ENCODE measurements around the gene ZBTB43. TPM values are rescaled to one million over a fixed set of nuclear protein-coding genes. Genes with fewer than 3 reads are reported as not detected.
A peak's percentile ranks its signal among the peaks of the same experiment; 100 is the strongest.

ZBTB43 gene
- total RNA-seq, 1 experiment from 2014 or later: 4.1 TPM

GRCh38 chr9:126827227-126827626, 22.4 kb downstream of the ZBTB43 start:
- no peak for DNase-seq (ENCODE audit: low read depth)

DNA sequence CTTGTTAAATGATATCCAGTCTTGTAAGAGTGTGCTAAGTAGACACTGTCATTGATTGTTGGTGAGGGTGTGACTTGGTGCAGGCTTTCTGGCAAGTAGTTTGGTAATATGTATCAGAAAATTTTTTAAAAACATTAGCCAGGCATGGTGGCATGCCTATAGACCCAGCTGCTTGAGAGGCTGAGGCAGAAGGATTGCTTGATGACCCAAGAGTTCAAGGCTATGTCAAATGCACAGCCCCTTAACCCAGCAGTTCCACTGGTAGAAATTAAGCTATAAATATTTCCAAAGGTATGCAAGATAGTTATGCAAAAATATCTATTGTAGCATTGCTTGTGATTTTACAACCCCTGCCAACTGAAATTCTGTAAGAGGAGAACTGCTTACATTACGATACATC, 24.2 kb downstream of the ZBTB43 start:
- no peak for DNase-seq (ENCODE audit: low read depth)

DNA sequence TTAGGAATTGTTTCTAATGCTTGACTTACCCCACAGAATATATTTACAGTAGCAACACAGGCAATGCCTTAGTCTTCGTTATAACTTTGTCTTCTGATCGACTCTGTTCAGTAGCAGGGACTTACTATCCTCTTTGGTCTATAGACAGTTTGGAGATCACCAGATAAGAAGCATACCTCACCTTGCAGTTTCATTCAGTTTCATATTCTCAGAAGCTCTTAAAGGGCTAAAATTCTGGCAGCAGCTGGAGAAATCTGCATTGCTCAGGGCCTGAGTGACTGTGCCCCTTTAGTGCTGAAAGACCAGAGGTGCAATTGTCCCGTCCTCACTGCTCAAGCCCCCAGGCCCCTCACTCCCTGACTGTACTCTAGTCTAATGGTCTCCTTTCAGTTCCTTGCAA, 26.0 kb downstream of the ZBTB43 start:
- DNase-seq (ENCODE audit: low read depth): no peak

GRCh38 chr9:126832440-126832839, 27.6 kb downstream of the ZBTB43 start:
- no peak for DNase-seq (ENCODE audit: low read depth)

DNA sequence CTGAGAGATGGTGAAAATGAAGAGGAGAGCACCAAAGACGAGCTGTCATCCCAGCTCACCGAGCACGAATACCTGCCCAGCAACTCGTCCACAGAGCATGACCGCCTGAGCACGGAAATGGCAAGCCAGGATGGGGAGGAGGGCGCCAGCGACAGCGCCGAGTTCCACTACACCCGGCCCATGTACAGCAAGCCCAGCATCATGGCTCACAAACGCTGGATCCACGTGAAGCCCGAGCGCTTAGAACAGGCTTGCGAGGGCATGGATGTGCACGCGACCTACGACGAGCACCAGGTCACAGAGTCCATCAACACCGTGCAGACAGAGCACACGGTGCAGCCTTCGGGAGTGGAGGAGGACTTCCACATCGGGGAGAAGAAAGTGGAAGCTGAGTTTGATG, 28.2 kb downstream of the ZBTB43 start:
- no peak for DNase-seq (ENCODE audit: low read depth)

- DNase-seq (ENCODE audit: low read depth): no peak
Measured at GRCh38 chr9:126833710-126834345, 29.0 kb downstream of the ZBTB43 start.

DNA sequence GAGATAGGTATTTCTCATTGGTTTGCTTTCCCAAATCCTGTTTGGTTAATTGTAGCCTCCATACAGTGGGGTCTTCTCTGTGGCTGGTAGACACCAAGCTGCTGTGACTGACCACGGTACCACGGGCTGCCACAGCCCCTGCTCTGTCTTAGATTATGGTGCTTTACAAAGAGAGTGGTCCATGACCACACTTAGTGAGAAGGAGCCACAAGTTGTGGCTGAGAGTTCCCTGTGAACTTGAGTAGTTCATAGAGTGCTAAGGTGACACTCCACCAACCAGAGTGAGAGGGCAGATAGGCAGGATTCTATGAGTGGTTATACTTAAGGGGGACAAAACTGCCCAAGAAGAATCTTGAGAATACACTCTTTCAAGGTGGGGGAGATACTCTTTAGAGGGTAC, 29.8 kb downstream of the ZBTB43 start:
- no peak for DNase-seq (ENCODE audit: low read depth)

DNA sequence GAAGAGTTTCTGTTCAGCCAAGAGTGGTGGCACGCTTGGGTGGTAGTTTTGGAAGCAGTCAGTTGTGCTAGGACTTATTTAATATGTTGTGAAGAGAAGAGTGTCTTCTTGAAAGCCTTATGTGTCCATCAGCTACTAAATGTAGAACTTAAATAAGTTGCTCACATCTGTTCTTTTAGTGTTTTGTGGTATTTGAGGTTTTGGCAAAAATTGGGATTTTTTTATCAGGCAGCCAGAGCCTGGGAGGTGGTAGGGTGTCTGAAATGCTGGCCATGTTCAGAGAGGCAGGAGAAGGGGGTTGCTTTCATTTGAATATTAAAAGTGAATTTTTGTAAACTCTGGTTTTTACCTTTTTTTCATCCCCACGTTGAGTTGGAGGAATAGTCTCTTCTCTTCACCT, 31.4 kb downstream of the ZBTB43 start:
- DNase-seq (ENCODE audit: low read depth): peak; percentile 14

- DNase-seq (ENCODE audit: low read depth): no peak
Measured at GRCh38 chr9:126838055-126838811, 33.4 kb downstream of the ZBTB43 start.

DNA sequence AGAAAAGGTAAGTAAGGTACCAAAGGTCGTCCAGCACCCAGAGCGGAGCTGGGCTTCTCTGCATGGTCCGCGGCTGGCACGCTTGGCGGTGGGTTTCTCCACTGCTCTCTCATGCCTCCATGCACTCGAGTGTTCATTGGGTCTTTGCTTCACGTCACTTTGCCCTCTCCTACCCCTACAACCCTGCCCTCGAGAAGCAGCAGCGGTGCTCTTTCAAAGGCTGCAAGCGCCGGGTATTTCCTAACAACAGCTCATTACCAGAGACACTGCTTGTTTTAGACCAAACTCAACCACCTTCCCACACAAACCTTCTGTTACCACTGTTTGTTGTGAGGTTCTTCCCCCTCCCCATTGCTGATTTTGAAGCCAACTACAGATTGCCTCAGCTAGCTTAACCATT, 34.1 kb downstream of the ZBTB43 start:
- DNase-seq (ENCODE audit: low read depth): no peak

GRCh38 chr9:126839301-126839700, 34.5 kb downstream of the ZBTB43 start:
- DNase-seq (ENCODE audit: low read depth): no peak

DNA sequence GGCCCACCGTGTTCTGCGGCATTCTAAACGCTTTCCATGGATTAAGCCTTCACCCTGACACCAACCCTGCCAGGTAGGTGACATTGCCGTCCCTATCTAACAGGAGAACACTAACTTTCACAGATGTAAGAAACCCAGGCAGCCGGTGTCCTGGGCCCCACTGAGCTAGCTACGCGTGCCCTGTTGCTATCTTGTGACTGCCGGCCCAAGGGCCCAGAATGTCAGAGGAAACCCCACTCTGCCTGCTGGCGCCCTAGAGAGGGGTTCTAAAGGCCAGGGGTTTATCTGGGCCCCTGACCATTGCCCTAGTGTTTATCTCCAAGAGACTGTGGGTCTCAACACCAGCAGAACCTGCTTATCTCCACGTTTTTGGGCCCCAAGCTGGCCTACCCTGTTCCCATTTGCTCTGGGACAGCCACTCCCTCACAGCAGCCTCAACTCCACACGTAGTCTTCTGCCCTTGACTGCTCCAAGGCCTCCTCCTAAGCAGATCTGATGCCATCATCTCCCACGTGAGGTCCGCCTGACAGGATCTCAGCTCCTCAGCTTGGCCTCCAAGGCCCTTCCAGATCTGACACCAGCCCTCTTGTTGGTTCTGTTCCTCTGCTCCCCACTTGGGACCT, 37.5 kb downstream of the ZBTB43 start:
- no peak for DNase-seq (ENCODE audit: low read depth)

GRCh38 chr9:126842977-126843799, 38.3 kb downstream of the ZBTB43 start:
- DNase-seq (ENCODE audit: low read depth): no peak

GRCh38 chr9:126844085-126844484, 39.2 kb downstream of the ZBTB43 start:
- peak; percentile 82 for DNase-seq (ENCODE audit: low read depth)

GRCh38 chr9:126847051-126847450, 42.2 kb downstream of the ZBTB43 start:
- no peak for DNase-seq (ENCODE audit: low read depth)

- DNase-seq (ENCODE audit: low read depth): no peak
Measured at GRCh38 chr9:126849591-126850225, 44.9 kb downstream of the ZBTB43 start.

- no peak for DNase-seq (ENCODE audit: low read depth)
Measured at GRCh38 chr9:126851286-126851880, 46.5 kb downstream of the ZBTB43 start.

DNA sequence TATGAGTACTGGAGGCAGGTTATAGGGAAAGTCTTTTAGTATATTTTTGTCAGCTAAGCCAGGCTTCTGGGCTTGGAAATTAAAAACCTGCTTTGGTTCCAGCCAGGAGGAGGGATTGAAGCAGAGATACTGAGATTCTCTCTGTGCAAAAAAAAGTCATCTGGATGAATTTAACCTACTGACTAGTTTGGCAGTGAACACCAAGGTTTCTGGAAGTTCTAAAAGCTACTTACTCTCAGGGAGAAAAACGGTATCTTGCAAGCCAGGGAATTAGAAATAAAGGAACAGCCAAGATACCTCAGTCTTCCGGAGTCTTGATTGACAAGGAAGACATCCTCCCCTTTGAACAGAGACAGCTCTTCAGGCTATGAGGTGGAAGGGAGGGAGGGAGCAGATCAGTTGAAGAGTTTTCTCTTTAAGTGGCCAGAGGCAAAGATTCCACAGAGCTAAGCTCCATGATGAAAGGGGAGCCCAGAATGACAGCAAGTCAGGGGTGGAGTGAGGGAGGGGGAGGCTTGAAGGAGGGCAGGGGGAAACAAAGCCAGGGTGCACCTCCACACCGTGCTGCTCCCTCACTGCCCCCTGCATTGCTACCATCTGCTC, 47.3 kb downstream of the ZBTB43 start:
- DNase-seq (ENCODE audit: low read depth): no peak

- DNase-seq (ENCODE audit: low read depth): no peak
Measured at GRCh38 chr9:126853667-126854066, 48.8 kb downstream of the ZBTB43 start.

DNA sequence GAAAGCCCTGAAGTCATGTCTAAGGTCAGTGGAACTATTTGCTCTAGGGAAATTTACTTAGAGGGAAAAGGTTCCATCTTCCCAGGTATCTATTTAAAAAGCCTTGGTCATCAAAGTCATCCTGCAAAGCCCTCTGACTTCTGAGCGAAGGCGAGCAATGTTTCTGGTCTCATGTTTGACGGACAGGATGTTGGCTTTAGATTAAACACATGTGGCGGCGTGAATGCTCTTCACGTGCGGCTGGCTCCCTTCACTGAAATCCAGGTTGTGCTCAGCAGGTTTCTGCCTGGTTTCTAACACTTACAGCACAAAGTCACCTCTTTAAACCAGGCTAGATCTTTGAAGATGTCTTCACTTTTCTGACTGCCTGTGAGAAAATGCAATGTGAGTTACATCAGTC, 49.9 kb downstream of the ZBTB43 start:
- no peak for DNase-seq (ENCODE audit: low read depth)

DNA sequence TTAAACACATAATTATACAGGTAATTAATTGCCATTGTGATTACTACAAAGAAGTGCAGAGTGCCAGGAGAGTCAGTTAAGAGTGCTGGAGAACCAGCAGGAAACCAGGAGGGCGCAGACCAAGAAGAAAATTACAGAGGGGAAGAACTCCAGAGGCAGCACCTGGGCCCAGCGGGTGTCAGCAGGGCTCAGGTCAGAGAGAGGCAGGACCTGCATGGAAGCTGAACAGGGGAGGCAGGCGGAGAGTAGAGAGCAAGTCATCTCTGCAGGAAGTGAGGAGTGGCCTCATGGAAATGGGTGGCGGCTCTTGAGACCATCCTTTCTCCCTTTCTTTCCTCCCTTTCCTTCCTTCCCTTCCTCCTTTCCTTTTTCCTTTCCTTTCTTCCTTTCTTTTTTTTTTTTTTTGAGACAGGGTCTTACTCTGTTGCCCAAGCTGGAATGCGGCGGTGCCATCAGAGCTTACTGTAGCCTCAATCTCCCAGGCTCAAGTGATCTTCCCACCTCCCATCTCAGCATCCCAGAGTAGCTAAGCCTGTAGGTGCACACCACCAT, 51.6 kb downstream of the ZBTB43 start:
- no peak for DNase-seq (ENCODE audit: low read depth)

Data from RPMI7951 (cell line).